Testis (tissue), 3 donors: ENCODE results near the gene VSTM2B. TPM values are rescaled to one million over a fixed set of nuclear protein-coding genes. Genes with fewer than 3 reads are reported as not detected.
A peak's percentile ranks its signal among the peaks of the same experiment; 100 is the strongest.

Source experiments
- DNase-seq: peaks from one replicate; pipeline ENCODE4 v3.0.0-alpha.2; 2019
- H3K27ac ChIP-seq, 2 donors: fragments of 200-600 bp; sonication (generic); one replicate each; pipeline ENCODE4 v1.5.1; 2019
- H3K27me3 ChIP-seq: fragments of 200-600 bp; sonication (generic); one replicate; pipeline ENCODE4 v1.5.1; 2019
- H3K36me3 ChIP-seq: fragments of 200-600 bp; sonication (generic); one replicate; pipeline ENCODE4 v1.5.1; 2017; ENCODE audit warnings: low read depth; ENCODE audit errors: missing control alignments
- H3K4me1 ChIP-seq: fragments of 200-600 bp; sonication (generic); one replicate; pipeline ENCODE4 v1.5.1; 2019
- H3K4me3 ChIP-seq, 2 donors: fragments of 200-600 bp; sonication (generic); one replicate each; pipeline ENCODE4 v1.5.1; 2017 to 2019
- H3K9me3 ChIP-seq: fragments of 200-600 bp; sonication (generic); one replicate; pipeline ENCODE4 v1.5.1; 2017
- POLR2A ChIP-seq: fragments of 450-650 bp; IDR thresholded peaks from one replicate; pipeline ENCODE4 v1.6.1; 2017; ENCODE audit warnings: antibody characterized with exemption, mild to moderate bottlenecking, moderate library complexity
- WGBS, 2 donors: methylation state at CpG; one replicate each; pipeline ENCODE4 v1.1.5; 2018; 5-methylcytosine and 5-hydroxymethylcytosine counted together
- intact Hi-C: fragments of 100-400 bp; cut with DNase I; formaldehyde crosslinking; loops from one replicate; pipeline ENCODE4 v1.15.1; 2023; ENCODE audit warnings: low total_unique reads
- polyA plus RNA-seq: library from polyadenylated mRNA; stranded (reverse); fragments of 350-450 nt; fragmentation: Illumina TruSeq; extraction: RNeasy Lipid Tissue Mini Kit (QIAGEN cat#74804); gene quantifications from one replicate; pipeline ENCODE4 v1.2.3, GENCODE V29; 2014; ENCODE audit warnings: low read depth, low replicate concordance; ENCODE audit not compliant: insufficient read depth
- total RNA-seq, 2 donors: library from RNA; depleted of rRNA; stranded (reverse); fragments of >200 nt; gene quantifications; one replicate each; pipeline ENCODE4 v1.2.3, GENCODE V29; 2016
- TF ChIP-seq, protein P1 (sequence below), 3 experiments: fragments of 450-650 bp in 2 of 3; fragments of 200-600 bp in 1 of 3; sonication (generic) in 1 of 3; IDR thresholded peaks; one replicate each; pipeline ENCODE4 v1.5.1; 2016 to 2019; ENCODE audit warnings: antibody characterized with exemption in 3 of 3, mild to moderate bottlenecking in 2 of 3, moderate library complexity in 1 of 3

The VSTM2B gene
- total and polyA plus RNA-seq, 3 donors from 2014 or later: 0.50 to 0.62 TPM; not detected in 1

DNA sequence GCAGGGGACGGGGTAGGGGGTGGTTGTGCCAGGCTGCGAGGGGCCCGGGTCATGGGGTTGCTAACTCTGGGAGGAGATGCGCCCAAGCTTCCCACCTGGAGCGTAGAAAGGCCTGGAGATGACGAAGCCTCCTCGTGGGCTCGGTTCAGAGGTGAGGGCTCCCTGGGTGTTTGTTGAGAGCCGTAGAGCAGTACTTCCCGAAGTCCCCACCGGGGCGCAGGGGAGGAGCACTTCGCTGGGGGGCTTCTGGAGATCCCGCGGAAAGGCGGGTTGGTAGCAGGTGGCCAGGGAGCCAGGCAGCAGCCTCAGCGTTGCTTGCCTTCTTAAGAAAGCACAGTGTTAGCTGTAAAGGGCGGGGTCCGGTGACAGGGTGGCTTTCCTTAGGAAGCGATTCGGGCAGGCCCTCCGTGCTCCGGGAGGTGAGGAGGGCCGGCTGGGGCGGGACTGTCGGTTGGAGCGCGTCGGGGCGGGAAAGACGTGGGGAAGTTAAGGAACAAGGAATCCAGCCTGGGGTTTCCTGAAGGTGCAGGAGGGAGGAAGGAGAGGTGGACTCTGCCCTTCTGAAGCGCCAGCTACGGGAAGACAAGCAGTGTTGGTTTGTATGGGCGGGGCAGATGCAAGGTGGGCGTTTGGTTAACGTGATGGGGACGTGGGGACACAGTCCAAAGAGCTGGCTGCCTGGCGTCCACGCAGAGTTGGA, 3.3 kb downstream of the VSTM2B start:
- H3K27me3 ChIP-seq: peaks cover 3% of the 10 kb centered on the region

DNA sequence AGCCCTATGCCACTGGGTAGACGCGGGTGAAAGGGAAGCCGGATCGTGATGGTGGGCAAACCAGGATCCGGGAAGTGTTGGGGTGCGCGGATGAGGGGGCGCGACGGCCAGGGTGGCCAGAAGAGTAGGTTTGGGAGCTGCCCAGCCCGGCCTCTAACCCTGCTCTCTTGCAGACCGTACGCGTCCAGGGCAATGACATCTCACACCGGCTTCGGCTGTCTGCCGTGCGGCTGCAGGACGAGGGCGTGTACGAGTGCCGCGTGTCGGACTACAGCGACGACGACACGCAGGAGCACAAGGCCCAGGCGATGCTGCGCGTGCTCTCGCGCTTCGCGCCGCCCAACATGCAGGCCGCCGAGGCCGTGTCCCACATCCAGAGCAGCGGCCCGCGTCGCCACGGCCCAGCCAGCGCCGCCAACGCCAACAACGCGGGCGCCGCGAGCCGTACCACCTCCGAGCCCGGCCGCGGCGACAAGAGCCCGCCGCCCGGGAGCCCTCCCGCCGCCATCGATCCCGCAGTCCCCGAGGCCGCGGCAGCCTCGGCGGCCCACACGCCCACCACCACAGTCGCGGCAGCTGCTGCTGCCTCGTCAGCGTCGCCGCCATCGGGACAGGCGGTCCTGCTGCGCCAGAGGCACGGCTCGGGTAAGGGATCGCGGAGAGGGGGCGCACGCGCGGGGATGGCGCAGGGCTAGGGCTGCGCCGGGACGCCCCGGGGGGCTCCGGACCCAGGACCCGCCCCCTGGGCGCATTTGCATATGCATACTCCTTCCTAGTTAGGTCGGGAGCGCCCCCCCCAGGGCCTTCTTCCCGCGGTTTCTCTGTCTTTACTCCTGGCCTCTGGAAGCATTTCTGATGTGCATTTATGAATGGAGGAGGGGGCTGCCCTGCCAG, 4.1 kb downstream of the VSTM2B start:
- intact Hi-C loops: no loop called here
- Histone ChIP-seq H3K36me3 (no peaks in the 10 kb centered on the region), H3K27me3 (peaks cover 3% of the 10 kb centered on the region), H3K4me3 (no peak overlapping the region), H3K9me3 (no peaks in the 10 kb centered on the region), H3K4me1 (peaks cover 21% of the 10 kb centered on the region), H3K27ac (no peak overlapping the region)
- no peak for TF ChIP-seq POLR2A
- TF ChIP-seq, protein P1, sequence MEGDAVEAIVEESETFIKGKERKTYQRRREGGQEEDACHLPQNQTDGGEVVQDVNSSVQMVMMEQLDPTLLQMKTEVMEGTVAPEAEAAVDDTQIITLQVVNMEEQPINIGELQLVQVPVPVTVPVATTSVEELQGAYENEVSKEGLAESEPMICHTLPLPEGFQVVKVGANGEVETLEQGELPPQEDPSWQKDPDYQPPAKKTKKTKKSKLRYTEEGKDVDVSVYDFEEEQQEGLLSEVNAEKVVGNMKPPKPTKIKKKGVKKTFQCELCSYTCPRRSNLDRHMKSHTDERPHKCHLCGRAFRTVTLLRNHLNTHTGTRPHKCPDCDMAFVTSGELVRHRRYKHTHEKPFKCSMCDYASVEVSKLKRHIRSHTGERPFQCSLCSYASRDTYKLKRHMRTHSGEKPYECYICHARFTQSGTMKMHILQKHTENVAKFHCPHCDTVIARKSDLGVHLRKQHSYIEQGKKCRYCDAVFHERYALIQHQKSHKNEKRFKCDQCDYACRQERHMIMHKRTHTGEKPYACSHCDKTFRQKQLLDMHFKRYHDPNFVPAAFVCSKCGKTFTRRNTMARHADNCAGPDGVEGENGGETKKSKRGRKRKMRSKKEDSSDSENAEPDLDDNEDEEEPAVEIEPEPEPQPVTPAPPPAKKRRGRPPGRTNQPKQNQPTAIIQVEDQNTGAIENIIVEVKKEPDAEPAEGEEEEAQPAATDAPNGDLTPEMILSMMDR (IDR thresholded peaks at IDR 0.05): no peak
- WGBS, 2 donors: 2% methylated on average over 10 to 59 of the region's 100 CpGs
- no peak for DNase-seq

More for the DNA sequence above, 3.3 kb downstream of the VSTM2B start:
- no peaks in the 10 kb centered on the region for H3K9me3 ChIP-seq
- H3K27ac ChIP-seq: no peak overlapping the region
- TF ChIP-seq, protein P1 (IDR thresholded peaks at IDR 0.05): no peak
- no peak for TF ChIP-seq POLR2A
- no peak for DNase-seq
- H3K36me3 ChIP-seq: no peaks in the 10 kb centered on the region
- 2% methylated on average over 32 to 39 of the region's 39 CpGs for WGBS, 2 donors
- H3K4me1 ChIP-seq: peaks cover 23% of the 10 kb centered on the region
- intact Hi-C loops: no loop called here
- peak overlapping the region in 1 of 2 donors; percentile 15 for H3K4me3 ChIP-seq

DNA sequence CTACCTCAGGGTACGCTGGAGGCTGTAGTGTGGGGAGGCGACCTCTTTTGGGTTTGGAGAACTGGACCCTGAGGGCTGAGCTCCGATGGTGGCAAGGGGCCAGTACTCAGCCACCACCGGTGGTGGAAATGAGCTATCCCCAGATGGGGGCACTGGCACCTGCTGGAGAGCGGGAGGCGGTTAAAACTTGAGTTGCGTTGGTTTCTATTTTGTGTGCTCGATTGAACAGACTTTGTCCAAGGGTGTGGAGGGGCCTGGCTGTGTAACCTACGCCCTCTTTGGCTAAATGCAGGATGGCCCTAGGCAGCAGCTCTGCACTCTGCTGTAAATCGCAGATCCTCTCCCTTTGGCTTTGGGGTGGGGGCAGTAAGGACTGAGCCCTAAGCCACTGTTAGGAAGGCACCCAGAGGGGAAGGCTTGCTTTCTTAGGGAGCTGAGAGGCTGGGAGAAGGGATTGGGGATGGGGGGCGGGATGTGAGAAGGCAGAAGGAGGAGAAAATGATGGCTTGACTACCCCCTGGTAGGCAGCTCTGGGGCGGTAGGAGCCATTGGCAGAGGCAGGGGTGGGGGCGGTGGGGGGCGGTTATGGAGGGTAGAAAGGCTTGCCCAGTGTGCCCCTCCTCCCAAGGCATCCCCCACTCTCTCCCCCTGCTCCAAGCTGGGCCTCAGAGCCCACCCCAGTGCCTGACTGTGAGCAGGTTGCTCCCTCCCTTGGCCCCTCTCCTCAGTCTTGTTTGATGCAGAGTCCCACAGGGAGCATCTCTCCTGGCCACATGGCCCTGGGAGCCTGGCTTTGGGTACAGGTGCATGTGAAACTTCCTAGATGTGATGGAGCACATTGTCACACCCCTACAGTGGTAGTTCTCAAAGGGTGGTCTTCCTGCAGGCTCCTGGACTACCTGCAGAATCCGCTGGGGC, 5.0 kb downstream of the VSTM2B start:
- H3K4me3 ChIP-seq: no peak overlapping the region
- H3K9me3 ChIP-seq: no peaks in the 10 kb centered on the region
- DNase-seq: no peak
- intact Hi-C loops: no loop called here
- WGBS, 2 donors: 16 to 25% methylated on average over 9 to 15 of the region's 15 CpGs
- H3K36me3 ChIP-seq: no peaks in the 10 kb centered on the region
- H3K27ac ChIP-seq: no peak overlapping the region
- H3K27me3 ChIP-seq: peaks cover 3% of the 10 kb centered on the region
- TF ChIP-seq POLR2A: no peak
- TF ChIP-seq, protein P1 (IDR thresholded peaks at IDR 0.05): no peak
- peaks cover 19% of the 10 kb centered on the region for H3K4me1 ChIP-seq

DNA sequence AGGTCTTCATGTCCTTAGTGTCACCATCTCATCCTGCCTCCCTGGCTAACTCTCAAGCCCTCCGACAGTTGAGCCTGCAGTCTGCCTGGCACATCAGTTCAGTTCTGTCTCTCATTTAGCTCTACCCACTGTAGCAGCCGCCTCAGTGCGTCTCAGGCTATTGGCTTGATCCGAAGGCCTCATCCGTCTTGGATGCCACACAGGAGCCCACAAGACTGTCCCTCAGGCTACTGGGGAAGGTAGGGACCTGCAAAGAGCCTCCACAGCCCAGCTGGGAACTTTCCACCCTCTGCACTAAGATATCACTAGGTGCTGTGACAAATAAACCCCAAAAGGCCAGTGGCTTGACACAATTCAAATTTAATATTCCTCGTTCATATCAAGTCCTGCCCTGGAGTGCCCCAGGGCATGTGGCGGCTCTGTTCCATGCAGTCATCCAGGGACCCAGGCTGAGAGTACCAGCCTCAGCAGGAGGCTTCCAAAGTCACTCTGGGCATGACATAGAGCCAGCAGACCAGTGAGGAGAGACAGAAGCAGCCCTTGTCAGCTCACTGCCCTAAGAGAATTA, 5.7 kb downstream of the VSTM2B start:
- Histone ChIP-seq H3K36me3 (no peaks in the 10 kb centered on the region), H3K4me1 (peaks cover 14% of the 10 kb centered on the region), H3K27me3 (peaks cover 3% of the 10 kb centered on the region), H3K27ac (no peak overlapping the region), H3K4me3 (no peak overlapping the region), H3K9me3 (no peaks in the 10 kb centered on the region)
- intact Hi-C loops: no loop called here
- TF ChIP-seq, protein P1 (IDR thresholded peaks at IDR 0.05): no peak
- no peak for TF ChIP-seq POLR2A
- no peak for DNase-seq
- WGBS, 2 donors: 74 to 83% methylated on average over 6 to 7 of the region's 7 CpGs
